ENCODE measurements around the gene B3GNT9. TPM values are rescaled to one million over a fixed set of nuclear protein-coding genes. Genes with fewer than 3 reads are reported as not detected.

B3GNT9 gene
- total RNA-seq (2014; rRNA removed; shearing (Covaris generic)) = 34.5 and 36.1 TPM in 2 replicates

- Histone ChIP-seq H3K27ac (peak within 1 kb of the TSS; percentile 83), H3K27me3 (replicated peaks) (no peaks in the 10 kb centered on the region), H3K9me3 (replicated peaks) (peaks cover 10% of the 10 kb centered on the region), H3K36me3 (peaks cover 55% of the 10 kb centered on the region), H3K4me1 (replicated peaks) (peaks cover 32% of the 10 kb centered on the region), H3K4me3 (peak within 1 kb of the TSS; percentile 70)
- DNase-seq (ENCODE audit: low read depth in 1 of 2, low spot score in 2 of 2) = peak; percentile 85 to 90
Observed at GRCh38 chr16:67150833-67151396, at the start of gene B3GNT9. TSS of gene B3GNT9 (minus strand) at chr16:67150998. CDS start at chr16:67150485, 513 bp downstream.

GRCh38 chr16:67200491-67200890 is 49.7 kb upstream of the B3GNT9 start:
- Histone ChIP-seq H3K27me3 (replicated peaks) (no peaks in the 10 kb centered on the region), H3K4me3 (no peak overlapping the region), H3K36me3 (peaks cover 82% of the 10 kb centered on the region), H3K27ac (no peak overlapping the region), H3K9me3 (replicated peaks) (no peaks in the 10 kb centered on the region), H3K4me1 (replicated peaks) (no peaks in the 10 kb centered on the region)
- DNase-seq (ENCODE audit: low read depth in 1 of 2, low spot score in 2 of 2) = no peak

GRCh38 chr16:67199808-67200198 is 49.0 kb upstream of the B3GNT9 start:
- DNase-seq (ENCODE audit: low read depth in 1 of 2, low spot score in 2 of 2) = no peak
- Histone ChIP-seq H3K36me3 (peaks cover 89% of the 10 kb centered on the region), H3K27me3 (replicated peaks) (no peaks in the 10 kb centered on the region), H3K27ac (no peak overlapping the region), H3K4me1 (replicated peaks) (no peaks in the 10 kb centered on the region), H3K9me3 (replicated peaks) (no peaks in the 10 kb centered on the region), H3K4me3 (no peak overlapping the region)

GRCh38 chr16:67199011-67199807 is 48.4 kb upstream of the B3GNT9 start, which contains the start of gene ELMO3:
TSS of gene ELMO3 (plus strand) at chr16:67199131. CDS start at chr16:67199327, 196 bp downstream.
- Histone ChIP-seq H3K9me3 (replicated peaks) (no peaks in the 10 kb centered on the region), H3K27ac (no peak within 1 kb of the TSS), H3K36me3 (peaks cover 90% of the 10 kb centered on the region), H3K4me1 (replicated peaks) (no peaks in the 10 kb centered on the region; the same call in 1 of the 2 replicates), H3K27me3 (replicated peaks) (no peaks in the 10 kb centered on the region), H3K4me3 (no peak within 1 kb of the TSS)
- DNase-seq (ENCODE audit: low read depth in 1 of 2, low spot score in 2 of 2) = no peak

- peaks cover 5% of the 10 kb centered on the region for H3K4me1 ChIP-seq (replicated peaks)
- peak in 1 of 2 experiments; percentile 30 for DNase-seq (ENCODE audit: low read depth in 1 of 2, low spot score in 2 of 2)
- H3K9me3 ChIP-seq (replicated peaks) = no peaks in the 10 kb centered on the region
- H3K36me3 ChIP-seq = peaks cover 92% of the 10 kb centered on the region
- no peaks in the 10 kb centered on the region for H3K27me3 ChIP-seq (replicated peaks)
- H3K4me3 ChIP-seq = no peak overlapping the region
- no peak overlapping the region for H3K27ac ChIP-seq
Observed at GRCh38 chr16:67198238-67198734, 47.5 kb upstream of the B3GNT9 start.

- H3K27ac ChIP-seq = no peak overlapping the region
- H3K27me3 ChIP-seq (replicated peaks) = no peaks in the 10 kb centered on the region
- peaks cover 92% of the 10 kb centered on the region for H3K36me3 ChIP-seq
- H3K4me1 ChIP-seq (replicated peaks) = peaks cover 11% of the 10 kb centered on the region
- no peak overlapping the region for H3K4me3 ChIP-seq
- DNase-seq (ENCODE audit: low read depth in 1 of 2, low spot score in 2 of 2) = no peak
- H3K9me3 ChIP-seq (replicated peaks) = no peaks in the 10 kb centered on the region; the same call in 1 of the 2 replicates
Observed at GRCh38 chr16:67197704-67198103, 46.9 kb upstream of the B3GNT9 start.

GRCh38 chr16:67196881-67197280 is 46.1 kb upstream of the B3GNT9 start:
- peaks cover 12% of the 10 kb centered on the region for H3K4me1 ChIP-seq (replicated peaks)
- DNase-seq (ENCODE audit: low read depth in 1 of 2, low spot score in 2 of 2) = no peak
- H3K9me3 ChIP-seq (replicated peaks) = peaks cover 5% of the 10 kb centered on the region
- no peak overlapping the region for H3K27ac ChIP-seq
- peaks cover 91% of the 10 kb centered on the region for H3K36me3 ChIP-seq
- H3K4me3 ChIP-seq = no peak overlapping the region
- no peaks in the 10 kb centered on the region for H3K27me3 ChIP-seq (replicated peaks)

GRCh38 chr16:67195676-67196075 is 44.9 kb upstream of the B3GNT9 start:
- no peaks in the 10 kb centered on the region for H3K27me3 ChIP-seq (replicated peaks)
- no peak for DNase-seq (ENCODE audit: low read depth in 1 of 2, low spot score in 2 of 2)

GRCh38 chr16:67194260-67194659 is 43.5 kb upstream of the B3GNT9 start:
- H3K9me3 ChIP-seq (replicated peaks) = peaks cover 5% of the 10 kb centered on the region
- H3K4me3 ChIP-seq = no peak overlapping the region
- H3K27me3 ChIP-seq (replicated peaks) = no peaks in the 10 kb centered on the region
- no peak overlapping the region for H3K27ac ChIP-seq
- peaks cover 71% of the 10 kb centered on the region for H3K36me3 ChIP-seq
- no peak for DNase-seq (ENCODE audit: low read depth in 1 of 2, low spot score in 2 of 2)
- peaks cover 27% of the 10 kb centered on the region for H3K4me1 ChIP-seq (replicated peaks)

More at GRCh38 chr16:67195676-67196075, 44.9 kb upstream of the B3GNT9 start:
- Histone ChIP-seq H3K4me3 (no peak overlapping the region), H3K9me3 (replicated peaks) (peaks cover 5% of the 10 kb centered on the region), H3K4me1 (replicated peaks) (peaks cover 22% of the 10 kb centered on the region), H3K27ac (no peak overlapping the region), H3K36me3 (peaks cover 82% of the 10 kb centered on the region)

GRCh38 chr16:67193536-67193935 is 42.7 kb upstream of the B3GNT9 start:
- H3K4me3 ChIP-seq = peak overlapping the region; percentile 93
- no peak overlapping the region for H3K27ac ChIP-seq
- H3K27me3 ChIP-seq (replicated peaks) = no peaks in the 10 kb centered on the region
- H3K9me3 ChIP-seq (replicated peaks) = peaks cover 5% of the 10 kb centered on the region
- peaks cover 65% of the 10 kb centered on the region for H3K36me3 ChIP-seq
- DNase-seq (ENCODE audit: low read depth in 1 of 2, low spot score in 2 of 2) = no peak
- peaks cover 27% of the 10 kb centered on the region for H3K4me1 ChIP-seq (replicated peaks)

GRCh38 chr16:67192781-67193361 is 42.1 kb upstream of the B3GNT9 start:
- peak overlapping the region; percentile 52 for H3K27ac ChIP-seq
- H3K36me3 ChIP-seq = peaks cover 59% of the 10 kb centered on the region

GRCh38 chr16:67191995-67192681 is 41.3 kb upstream of the B3GNT9 start, which contains the start of gene E2F4:
TSS of gene E2F4 (plus strand) at chr16:67192155. CDS start at chr16:67192228, 73 bp downstream.
- Histone ChIP-seq H3K4me3 (peak within 1 kb of the TSS; percentile 93), H3K9me3 (replicated peaks) (peaks cover 5% of the 10 kb centered on the region), H3K36me3 (peaks cover 51% of the 10 kb centered on the region), H3K4me1 (replicated peaks) (peaks cover 28% of the 10 kb centered on the region), H3K27ac (peak within 1 kb of the TSS; percentile 52), H3K27me3 (replicated peaks) (no peaks in the 10 kb centered on the region)
- peak; percentile 78 to 91 for DNase-seq (ENCODE audit: low read depth in 1 of 2, low spot score in 2 of 2)

More at GRCh38 chr16:67192781-67193361, 42.1 kb upstream of the B3GNT9 start:
- no peak for DNase-seq (ENCODE audit: low read depth in 1 of 2, low spot score in 2 of 2)
- peaks cover 5% of the 10 kb centered on the region for H3K9me3 ChIP-seq (replicated peaks)
- H3K27me3 ChIP-seq (replicated peaks) = no peaks in the 10 kb centered on the region
- peak overlapping the region; percentile 93 for H3K4me3 ChIP-seq
- H3K4me1 ChIP-seq (replicated peaks) = peaks cover 27% of the 10 kb centered on the region

GRCh38 chr16:67191411-67191994 is 40.7 kb upstream of the B3GNT9 start:
- H3K27ac ChIP-seq = no peak overlapping the region
- no peak for DNase-seq (ENCODE audit: low read depth in 1 of 2, low spot score in 2 of 2)
- peak overlapping the region; percentile 93 for H3K4me3 ChIP-seq
- H3K27me3 ChIP-seq (replicated peaks) = no peaks in the 10 kb centered on the region
- H3K4me1 ChIP-seq (replicated peaks) = peaks cover 34% of the 10 kb centered on the region
- peaks cover 5% of the 10 kb centered on the region for H3K9me3 ChIP-seq (replicated peaks)
- H3K36me3 ChIP-seq = peaks cover 45% of the 10 kb centered on the region
